ENCODE measurements around the gene KIF1B.

Gene KIF1B

DNA sequence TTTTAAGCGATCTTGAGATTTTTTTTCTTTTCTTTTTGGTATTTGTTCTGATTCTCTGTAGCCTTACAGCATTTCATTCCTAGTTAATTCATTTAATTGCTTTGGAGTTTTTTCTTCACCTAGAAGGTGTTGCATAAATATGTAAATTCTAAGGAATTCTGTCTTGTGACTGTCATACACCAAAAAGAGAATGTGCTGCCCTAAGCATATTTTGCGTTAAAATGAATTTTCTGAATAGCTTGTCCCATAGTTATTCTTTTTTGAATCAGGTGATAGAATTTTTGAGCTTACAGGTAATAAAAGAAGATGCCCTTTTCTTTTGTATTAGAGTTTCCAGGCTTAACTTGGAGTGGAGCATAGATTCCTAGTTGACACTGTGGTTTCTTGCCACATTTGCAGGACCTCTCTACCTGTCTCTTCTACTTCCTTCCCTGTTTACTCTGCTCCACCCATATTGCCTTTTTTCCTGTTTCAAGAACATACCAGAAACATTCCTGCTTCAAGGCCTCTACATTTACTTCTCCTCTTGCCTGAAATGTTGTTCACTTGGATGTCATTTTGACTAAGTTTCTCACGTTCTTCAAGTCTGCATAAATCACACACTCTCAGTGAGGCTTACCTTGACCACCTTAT, 53.2 kb downstream of the KIF1B start:
- H3K4me3 ChIP-seq (ENCODE audit: low read depth, low read length), result no peak overlapping the region
- H3K9me3 ChIP-seq (ENCODE audit: control insufficient read depth, low read length), result no peaks in the 10 kb centered on the region
- H2AFZ ChIP-seq, result no peak overlapping the region
- H3K4me1 ChIP-seq, result no peaks in the 10 kb centered on the region
- H3K79me2 ChIP-seq, result no peaks in the 10 kb centered on the region
- H3K27me3 ChIP-seq (ENCODE audit: control insufficient read depth, insufficient read depth, low read length), result no peaks in the 10 kb centered on the region
- no peak overlapping the region for H3K4me2 ChIP-seq (ENCODE audit: low read length)
- no peaks in the 10 kb centered on the region for H3K36me3 ChIP-seq (ENCODE audit: control insufficient read depth, insufficient read depth, low read length)
- TF ChIP-seq, protein P1, sequence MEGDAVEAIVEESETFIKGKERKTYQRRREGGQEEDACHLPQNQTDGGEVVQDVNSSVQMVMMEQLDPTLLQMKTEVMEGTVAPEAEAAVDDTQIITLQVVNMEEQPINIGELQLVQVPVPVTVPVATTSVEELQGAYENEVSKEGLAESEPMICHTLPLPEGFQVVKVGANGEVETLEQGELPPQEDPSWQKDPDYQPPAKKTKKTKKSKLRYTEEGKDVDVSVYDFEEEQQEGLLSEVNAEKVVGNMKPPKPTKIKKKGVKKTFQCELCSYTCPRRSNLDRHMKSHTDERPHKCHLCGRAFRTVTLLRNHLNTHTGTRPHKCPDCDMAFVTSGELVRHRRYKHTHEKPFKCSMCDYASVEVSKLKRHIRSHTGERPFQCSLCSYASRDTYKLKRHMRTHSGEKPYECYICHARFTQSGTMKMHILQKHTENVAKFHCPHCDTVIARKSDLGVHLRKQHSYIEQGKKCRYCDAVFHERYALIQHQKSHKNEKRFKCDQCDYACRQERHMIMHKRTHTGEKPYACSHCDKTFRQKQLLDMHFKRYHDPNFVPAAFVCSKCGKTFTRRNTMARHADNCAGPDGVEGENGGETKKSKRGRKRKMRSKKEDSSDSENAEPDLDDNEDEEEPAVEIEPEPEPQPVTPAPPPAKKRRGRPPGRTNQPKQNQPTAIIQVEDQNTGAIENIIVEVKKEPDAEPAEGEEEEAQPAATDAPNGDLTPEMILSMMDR (IDR thresholded peaks at IDR 0.05), result no peak
- no peak overlapping the region for H3K27ac ChIP-seq
- no peak overlapping the region for H3K9ac ChIP-seq

DNA sequence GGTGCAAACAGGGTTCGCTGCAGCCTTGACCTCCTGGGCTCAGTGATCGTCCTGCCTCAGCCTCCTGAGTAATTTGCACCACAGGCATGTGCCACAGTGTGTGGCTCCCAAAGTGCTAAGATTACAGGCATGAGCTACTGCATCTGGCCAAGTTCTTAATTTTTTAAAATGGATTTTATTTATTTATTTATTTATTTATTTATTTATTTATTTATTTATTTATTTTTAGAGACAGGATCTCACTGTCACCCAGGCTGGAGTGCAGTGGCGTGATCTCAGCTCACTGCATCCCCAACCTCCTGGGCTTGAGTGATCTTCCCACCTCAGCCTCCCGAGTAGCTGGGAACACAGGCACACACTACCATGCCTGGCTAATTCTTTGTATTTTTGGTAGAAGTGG, 54.7 kb downstream of the KIF1B start:
- Histone ChIP-seq H3K4me3 (ENCODE audit: low read depth, low read length) (no peak overlapping the region), H2AFZ (no peak overlapping the region), H3K4me1 (no peaks in the 10 kb centered on the region), H3K79me2 (no peaks in the 10 kb centered on the region), H3K9ac (no peak overlapping the region), H3K4me2 (ENCODE audit: low read length) (no peak overlapping the region), H3K27ac (no peak overlapping the region), H3K9me3 (ENCODE audit: control insufficient read depth, low read length) (no peaks in the 10 kb centered on the region), H3K36me3 (ENCODE audit: control insufficient read depth, insufficient read depth, low read length) (no peaks in the 10 kb centered on the region), H3K27me3 (ENCODE audit: control insufficient read depth, insufficient read depth, low read length) (no peaks in the 10 kb centered on the region)
- TF ChIP-seq, protein P1 (IDR thresholded peaks at IDR 0.05), result no peak

DNA sequence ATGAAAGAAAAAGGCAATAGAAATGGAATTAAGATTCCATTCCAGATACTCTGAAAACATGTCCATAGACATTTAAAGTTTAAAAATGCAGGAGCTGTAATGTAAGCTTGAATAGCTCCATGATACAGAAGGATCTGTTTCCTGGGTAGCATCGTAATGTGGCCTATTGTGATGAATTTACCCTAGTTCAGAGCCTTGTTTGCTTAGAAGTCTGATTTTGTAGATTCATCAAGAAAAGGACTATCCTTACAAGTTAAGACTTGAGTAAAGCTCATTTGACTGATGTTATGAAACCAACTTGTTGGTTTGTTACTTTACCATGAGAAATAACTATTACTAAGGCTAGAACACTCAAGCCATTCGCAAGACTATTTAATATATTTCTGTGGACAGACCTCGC, 55.5 kb downstream of the KIF1B start:
- TF ChIP-seq, protein P1 (IDR thresholded peaks at IDR 0.05), result no peak
- Histone ChIP-seq H3K27me3 (ENCODE audit: control insufficient read depth, insufficient read depth, low read length) (no peaks in the 10 kb centered on the region), H3K9ac (no peak overlapping the region), H2AFZ (no peak overlapping the region), H3K9me3 (ENCODE audit: control insufficient read depth, low read length) (no peaks in the 10 kb centered on the region), H3K4me1 (no peaks in the 10 kb centered on the region), H3K4me3 (ENCODE audit: low read depth, low read length) (no peak overlapping the region), H3K27ac (no peak overlapping the region), H3K79me2 (no peaks in the 10 kb centered on the region), H3K36me3 (ENCODE audit: control insufficient read depth, insufficient read depth, low read length) (no peaks in the 10 kb centered on the region), H3K4me2 (ENCODE audit: low read length) (no peak overlapping the region)

DNA sequence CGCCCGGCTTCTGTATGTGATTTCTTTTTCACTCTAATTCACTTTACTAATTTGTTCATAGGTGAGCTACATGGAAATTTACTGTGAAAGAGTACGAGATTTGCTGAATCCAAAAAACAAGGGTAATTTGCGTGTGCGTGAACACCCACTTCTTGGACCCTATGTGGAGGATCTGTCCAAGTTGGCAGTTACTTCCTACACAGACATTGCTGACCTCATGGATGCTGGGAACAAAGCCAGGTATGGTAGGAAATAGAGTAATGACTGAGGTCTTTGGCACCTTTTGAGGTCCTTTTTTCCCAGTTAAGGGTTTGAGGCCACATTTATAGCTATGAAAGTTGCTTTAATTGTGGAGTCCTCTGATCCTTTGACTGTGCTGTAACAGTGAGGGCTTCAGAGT, 56.9 kb downstream of the KIF1B start:
- no peaks in the 10 kb centered on the region for H3K27me3 ChIP-seq (ENCODE audit: control insufficient read depth, insufficient read depth, low read length)
- H3K9me3 ChIP-seq (ENCODE audit: control insufficient read depth, low read length), result no peaks in the 10 kb centered on the region
- H3K4me1 ChIP-seq, result no peaks in the 10 kb centered on the region
- no peak overlapping the region for H3K4me3 ChIP-seq (ENCODE audit: low read depth, low read length)
- no peak overlapping the region for H3K27ac ChIP-seq
- no peak overlapping the region for H3K9ac ChIP-seq
- H2AFZ ChIP-seq, result no peak overlapping the region
- H3K4me2 ChIP-seq (ENCODE audit: low read length), result no peak overlapping the region
- H3K79me2 ChIP-seq, result no peaks in the 10 kb centered on the region
- TF ChIP-seq, protein P1 (IDR thresholded peaks at IDR 0.05), result no peak
- H3K36me3 ChIP-seq (ENCODE audit: control insufficient read depth, insufficient read depth, low read length), result no peaks in the 10 kb centered on the region

DNA sequence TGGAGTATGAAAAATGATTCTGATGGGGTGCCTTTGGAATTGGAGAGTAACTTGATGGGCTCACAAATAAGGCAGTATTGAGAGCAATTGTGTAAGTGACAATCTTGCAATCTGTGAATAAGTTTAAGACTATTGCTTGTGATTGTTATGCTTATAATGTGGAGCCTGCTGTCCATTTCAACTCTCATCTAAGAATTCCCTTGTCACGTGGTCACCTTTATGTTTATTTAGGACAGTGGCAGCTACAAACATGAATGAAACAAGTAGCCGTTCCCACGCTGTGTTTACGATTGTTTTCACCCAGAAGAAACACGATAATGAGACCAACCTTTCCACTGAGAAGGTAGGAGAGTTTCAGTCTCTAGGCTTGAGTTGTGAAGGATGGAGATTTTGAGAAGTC, 57.6 kb downstream of the KIF1B start:
- TF ChIP-seq, protein P1 (IDR thresholded peaks at IDR 0.05), result no peak
- no peaks in the 10 kb centered on the region for H3K27me3 ChIP-seq (ENCODE audit: control insufficient read depth, insufficient read depth, low read length)
- H3K79me2 ChIP-seq, result no peaks in the 10 kb centered on the region
- H3K4me2 ChIP-seq (ENCODE audit: low read length), result no peak overlapping the region
- H3K36me3 ChIP-seq (ENCODE audit: control insufficient read depth, insufficient read depth, low read length), result no peaks in the 10 kb centered on the region
- H3K27ac ChIP-seq, result no peak overlapping the region
- H3K4me3 ChIP-seq (ENCODE audit: low read depth, low read length), result no peak overlapping the region
- H3K4me1 ChIP-seq, result no peaks in the 10 kb centered on the region
- H3K9ac ChIP-seq, result no peak overlapping the region
- no peaks in the 10 kb centered on the region for H3K9me3 ChIP-seq (ENCODE audit: control insufficient read depth, low read length)
- H2AFZ ChIP-seq, result no peak overlapping the region
